Left lung (tissue), 10 donors: ENCODE data around the gene MACROD2. TPM values are rescaled to one million over a fixed set of nuclear protein-coding genes. Genes with fewer than 3 reads are reported as not detected.

Source experiments
- ATAC-seq: fragments of 200-7000 bp; cut with Tn5 transposase; one replicate; pipeline ENCODE4 v1.9.1; 2020; ENCODE audit warnings: moderate library complexity
- DNase-seq, 4 donors: peaks; one replicate each; pipeline ENCODE4 v3.0.0-alpha.2; 2013 to 2020
- H3K27ac ChIP-seq, 2 donors: fragments of 200-600 bp; sonication (generic) in 1 of 2; one replicate each; pipeline versions ENCODE4 v1.5.0 to v1.8.0; 2020 to 2021
- H3K27me3 ChIP-seq, 2 donors: fragments of 200-600 bp; sonication (generic) in 1 of 2; one replicate each; pipeline versions ENCODE4 v1.5.0 to v1.8.0; 2020 to 2021
- H3K36me3 ChIP-seq, 2 donors: fragments of 200-600 bp; sonication (generic) in 1 of 2; one replicate each; pipeline versions ENCODE4 v1.5.0 to v1.8.0; 2020 to 2021
- H3K4me1 ChIP-seq, 2 donors: fragments of 200-600 bp; one replicate each; pipeline ENCODE4 v1.8.0; 2021
- H3K4me3 ChIP-seq, 2 donors: fragments of 200-600 bp; sonication (generic) in 1 of 2; one replicate each; pipeline versions ENCODE4 v1.5.0 to v1.8.0; 2020 to 2021; ENCODE audit warnings: mild to moderate bottlenecking in 1 of 2
- H3K9me3 ChIP-seq, 2 donors: fragments of 200-600 bp; sonication (generic) in 1 of 2; one replicate each; pipeline versions ENCODE4 v1.5.0 to v1.8.0; 2020 to 2021
- CTCF ChIP-seq, 2 donors: fragments of 200-600 bp; sonication (generic) in 1 of 2; IDR thresholded peaks; one replicate each; pipeline versions ENCODE4 v1.5.0 to v1.8.0; 2021; ENCODE audit warnings: antibody characterized with exemption in 2 of 2
- intact Hi-C, 2 donors: fragments of 100-400 bp; cut with DNase I; formaldehyde crosslinking; loops; one replicate each; pipeline versions ENCODE4 v1.11.2 to v1.14.2; 2022
- polyA plus RNA-seq, 6 donors: library from polyadenylated mRNA; unstranded; fragments of 120-200 nt; gene quantifications; one replicate each; pipeline ENCODE4 v1.2.1, GENCODE V29; 2013; ENCODE audit not compliant: insufficient read length in 6 of 6
- total RNA-seq, 2 donors: library from RNA; stranded (reverse); fragmentation: NEBNext Ultra II Directional; extraction: Animal tissue kit (Norgen Biotek cat#: 25700); gene quantifications; one replicate each; pipeline ENCODE4 v1.2.1, GENCODE V29; 2021
- donor health status: DM: no; HTN: yes; CAD: no.
- donor health status: DM: no; HTN: no; CAD: no.

MACROD2 gene
- total and polyA plus RNA-seq, 8 donors: 6.1 to 23.6 (median 8.9) TPM

GRCh38 chr20:15618912-15619311, 1623.6 kb downstream of the MACROD2 start:
- Histone ChIP-seq H3K4me3 (no peak overlapping the region), H3K27ac (no peak overlapping the region), H3K9me3 (no peaks in the 10 kb centered on the region), H3K27me3 (no peaks in the 10 kb centered on the region), H3K36me3 (no peaks in the 10 kb centered on the region), H3K4me1 (no peaks in the 10 kb centered on the region)
- no peak for DNase-seq
- no peak for ATAC-seq
- intact Hi-C loops: no loop called here
- no peak for TF ChIP-seq CTCF (IDR thresholded peaks at IDR 0.05)

GRCh38 chr20:15619341-15619740, 1624.0 kb downstream of the MACROD2 start:
- Histone ChIP-seq H3K9me3 (no peaks in the 10 kb centered on the region), H3K4me3 (no peak overlapping the region), H3K36me3 (no peaks in the 10 kb centered on the region), H3K4me1 (no peaks in the 10 kb centered on the region), H3K27me3 (no peaks in the 10 kb centered on the region), H3K27ac (no peak overlapping the region)
- ATAC-seq (no peak), DNase-seq (no peak)
- no peak for TF ChIP-seq CTCF (IDR thresholded peaks at IDR 0.05)
- intact Hi-C loops: no loop called here

GRCh38 chr20:15619816-15620215, 1624.5 kb downstream of the MACROD2 start:
- DNase-seq (no peak), ATAC-seq (no peak)
- Histone ChIP-seq H3K4me3 (no peak overlapping the region), H3K27me3 (no peaks in the 10 kb centered on the region), H3K36me3 (no peaks in the 10 kb centered on the region), H3K27ac (no peak overlapping the region), H3K9me3 (no peaks in the 10 kb centered on the region), H3K4me1 (no peaks in the 10 kb centered on the region)
- TF ChIP-seq CTCF (IDR thresholded peaks at IDR 0.05): no peak
- intact Hi-C loops: no loop called here

- intact Hi-C loops: no loop called here
- TF ChIP-seq CTCF (IDR thresholded peaks at IDR 0.05): no peak
These were observed 1627.1 kb downstream of the MACROD2 start for GRCh38 chr20:15622368-15622767.

GRCh38 chr20:15623215-15623614, 1627.9 kb downstream of the MACROD2 start:
- DNase-seq (no peak), ATAC-seq (no peak)
- Histone ChIP-seq H3K4me1 (no peaks in the 10 kb centered on the region), H3K4me3 (no peak overlapping the region), H3K36me3 (no peaks in the 10 kb centered on the region), H3K27ac (no peak overlapping the region), H3K27me3 (no peaks in the 10 kb centered on the region), H3K9me3 (no peaks in the 10 kb centered on the region)
- intact Hi-C loops: no loop called here
- no peak for TF ChIP-seq CTCF (IDR thresholded peaks at IDR 0.05)

More at GRCh38 chr20:15622368-15622767, 1627.1 kb downstream of the MACROD2 start:
- no peak overlapping the region for H3K27ac ChIP-seq
- DNase-seq: no peak
- H3K4me1 ChIP-seq: no peaks in the 10 kb centered on the region
- H3K9me3 ChIP-seq: no peaks in the 10 kb centered on the region
- no peaks in the 10 kb centered on the region for H3K27me3 ChIP-seq
- H3K36me3 ChIP-seq: no peaks in the 10 kb centered on the region
- no peak for ATAC-seq
- H3K4me3 ChIP-seq: no peak overlapping the region
